Measurements from ENCODE around the gene MRPL48. TPM values are rescaled to one million over a fixed set of nuclear protein-coding genes. Genes with fewer than 3 reads are reported as not detected.

MRPL48 gene
- total RNA-seq, 1 experiment from 2014 or later: 45.9 TPM

DNA sequence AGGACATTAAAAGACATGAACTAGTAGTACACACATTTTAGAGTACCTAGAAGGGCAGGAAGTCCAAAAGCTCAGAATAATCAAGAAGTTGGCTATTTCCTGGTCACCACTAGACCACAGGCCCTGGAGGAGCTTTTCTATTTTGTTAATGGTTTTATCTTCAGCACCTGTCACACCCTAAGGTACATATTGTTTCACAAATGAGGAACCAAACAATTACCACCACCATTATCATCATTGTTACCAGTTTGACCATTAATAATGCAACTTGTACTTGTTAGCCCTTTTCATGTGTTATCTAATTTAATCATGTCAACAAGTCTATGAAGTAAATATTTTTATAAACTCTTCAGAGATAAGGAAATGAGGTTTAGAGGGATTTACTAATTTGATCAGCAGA, 4.9 kb downstream of the MRPL48 start:
- Histone ChIP-seq H3K36me3 (no peaks in the 10 kb centered on the region; the same call in 1 of the 2 replicates), H3K27ac (no peak overlapping the region), H3K9me3 (replicated peaks) (no peaks in the 10 kb centered on the region), H3K4me3 (no peak overlapping the region), H3K4me1 (no peaks in the 10 kb centered on the region), H3K27me3 (no peaks in the 10 kb centered on the region)
- DNase-seq: no peak

DNA sequence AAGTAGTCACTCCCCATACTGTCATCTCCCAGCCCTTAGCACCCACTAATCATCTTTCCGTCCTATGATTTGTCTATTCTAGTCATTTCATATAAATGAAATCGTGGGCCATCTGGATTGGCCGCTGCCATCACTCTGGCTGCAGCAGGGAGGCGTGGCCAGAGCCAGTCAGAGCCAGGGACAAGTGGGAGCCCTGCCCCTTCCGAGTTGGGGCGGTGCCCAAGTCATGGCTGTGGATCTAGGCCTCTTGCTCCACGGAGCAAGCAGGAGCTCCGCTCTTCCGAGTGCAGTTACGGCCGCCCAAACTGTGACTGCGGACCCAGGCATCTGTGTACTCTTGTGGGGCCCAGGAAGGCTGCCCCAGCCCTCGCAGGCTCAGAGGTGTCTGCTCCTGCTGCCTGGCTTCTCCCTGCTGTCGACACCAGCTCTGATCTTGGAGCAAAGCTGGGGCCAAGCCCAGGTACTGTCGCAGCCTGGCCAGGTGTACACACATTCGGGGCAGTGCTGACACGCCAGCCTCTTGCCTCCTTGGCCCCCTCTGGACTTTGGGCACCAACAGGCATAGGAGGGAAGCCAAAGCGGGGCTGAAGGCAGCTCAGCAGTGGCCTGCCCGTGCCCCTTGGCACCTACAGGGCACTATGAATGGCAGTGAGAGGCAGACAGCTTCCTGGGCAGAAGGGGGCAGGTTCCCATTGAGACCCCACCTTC, 8.4 kb downstream of the MRPL48 start:
- H3K4me3 ChIP-seq: no peak overlapping the region
- no peaks in the 10 kb centered on the region for H3K9me3 ChIP-seq (replicated peaks)
- no peak overlapping the region for H3K27ac ChIP-seq
- H3K4me1 ChIP-seq: no peaks in the 10 kb centered on the region
- peak; percentile 9 to 15 for DNase-seq
- H3K36me3 ChIP-seq: no peaks in the 10 kb centered on the region; the same call in 1 of the 2 replicates
- H3K27me3 ChIP-seq: no peaks in the 10 kb centered on the region

DNA sequence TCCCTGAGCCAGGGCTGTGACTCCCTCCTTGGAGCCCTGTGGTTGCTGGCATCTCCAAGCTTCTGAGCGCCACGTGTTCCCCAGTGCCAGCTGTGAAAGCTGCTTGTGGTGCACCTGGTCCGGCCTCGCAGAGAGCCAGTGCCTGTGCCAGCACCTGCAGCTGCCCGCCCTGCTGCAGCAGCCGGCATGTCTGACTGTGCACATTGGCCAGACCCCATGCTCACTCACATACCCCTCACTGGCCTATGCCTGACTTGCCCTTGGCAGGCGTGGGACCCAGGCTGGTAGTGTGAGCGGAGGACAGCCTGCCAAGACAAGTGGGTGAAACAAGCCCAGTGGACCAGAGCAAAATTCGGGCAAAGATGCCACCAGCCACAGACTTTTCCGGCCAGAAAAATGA, 9.8 kb downstream of the MRPL48 start:
- no peaks in the 10 kb centered on the region for H3K4me1 ChIP-seq
- no peaks in the 10 kb centered on the region for H3K9me3 ChIP-seq (replicated peaks)
- no peak overlapping the region for H3K4me3 ChIP-seq
- no peak for DNase-seq
- no peak overlapping the region for H3K27ac ChIP-seq
- H3K27me3 ChIP-seq: no peaks in the 10 kb centered on the region
- H3K36me3 ChIP-seq: no peaks in the 10 kb centered on the region

DNA sequence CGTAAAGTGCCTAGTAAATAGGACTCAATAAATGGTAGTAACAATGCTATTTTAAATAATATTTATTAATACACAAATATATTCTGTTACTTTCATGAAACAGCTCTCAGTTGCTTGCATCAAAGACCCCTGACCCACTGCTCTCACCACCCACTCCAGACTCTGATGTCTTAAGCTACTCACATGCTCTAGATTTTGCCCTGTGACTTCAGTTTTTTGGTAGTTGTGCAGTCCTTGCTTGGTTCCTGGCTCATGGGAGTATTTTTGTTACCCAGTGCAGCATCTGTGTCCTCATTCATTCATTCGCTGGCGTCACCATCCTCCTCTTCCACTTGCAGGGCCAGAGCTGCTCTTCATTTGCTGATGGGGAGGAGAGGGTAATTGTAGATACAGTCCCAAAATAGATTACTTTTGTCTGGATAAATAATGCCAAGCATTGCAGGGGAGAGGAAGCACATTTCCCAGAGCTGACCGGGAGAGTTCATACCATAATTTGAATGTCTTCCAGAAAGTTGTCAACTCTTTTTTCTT, 12.7 kb downstream of the MRPL48 start:
- no peaks in the 10 kb centered on the region for H3K36me3 ChIP-seq
- DNase-seq: no peak
- no peaks in the 10 kb centered on the region for H3K27me3 ChIP-seq
- H3K27ac ChIP-seq: no peak overlapping the region
- H3K9me3 ChIP-seq (replicated peaks): no peaks in the 10 kb centered on the region
- no peaks in the 10 kb centered on the region for H3K4me1 ChIP-seq
- H3K4me3 ChIP-seq: no peak overlapping the region

DNA sequence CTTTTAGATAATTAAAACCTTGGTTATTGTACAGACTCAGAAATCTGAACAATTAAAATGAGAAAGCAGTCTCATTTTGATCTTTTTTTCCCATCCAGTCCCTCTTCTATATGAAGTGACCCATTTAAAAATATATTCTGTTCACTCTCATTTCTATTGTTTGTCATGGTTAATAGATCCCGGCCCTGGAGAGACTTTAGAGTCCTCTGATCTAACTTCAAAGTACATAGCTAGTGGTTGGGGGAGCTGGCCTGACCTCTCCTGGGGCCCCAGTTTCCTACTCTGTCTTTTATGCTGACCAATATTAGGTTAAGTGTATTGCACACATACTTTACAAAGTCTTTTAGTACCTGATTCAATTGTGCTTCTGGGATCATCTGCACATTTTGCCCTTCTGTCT, 13.5 kb downstream of the MRPL48 start:
- no peak overlapping the region for H3K27ac ChIP-seq
- no peaks in the 10 kb centered on the region for H3K27me3 ChIP-seq
- no peaks in the 10 kb centered on the region for H3K36me3 ChIP-seq
- H3K9me3 ChIP-seq (replicated peaks): no peaks in the 10 kb centered on the region
- no peak for DNase-seq
- no peak overlapping the region for H3K4me3 ChIP-seq
- no peaks in the 10 kb centered on the region for H3K4me1 ChIP-seq

DNA sequence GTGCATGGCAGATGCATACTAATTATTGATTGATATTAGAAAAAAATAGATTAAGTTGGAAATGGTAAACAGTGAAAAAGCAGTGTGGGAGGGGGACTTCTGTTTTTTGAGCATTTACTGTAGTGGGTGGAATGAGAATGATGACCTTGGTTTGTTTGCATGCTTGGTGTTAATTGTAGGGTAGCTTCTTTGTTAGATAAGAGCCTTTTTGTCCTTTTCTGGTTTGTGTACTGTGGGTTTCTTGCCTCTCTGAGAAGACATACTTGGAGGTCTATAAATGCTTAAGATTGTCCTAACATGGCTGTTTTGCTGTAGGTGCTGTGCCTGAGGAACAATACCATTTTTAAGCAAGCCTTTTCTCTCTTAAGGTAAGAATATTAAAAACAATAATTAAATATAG, 17.0 kb downstream of the MRPL48 start:
- H3K9me3 ChIP-seq (replicated peaks): no peaks in the 10 kb centered on the region
- no peaks in the 10 kb centered on the region for H3K27me3 ChIP-seq
- no peak for DNase-seq
- no peaks in the 10 kb centered on the region for H3K4me1 ChIP-seq
- no peak overlapping the region for H3K4me3 ChIP-seq
- no peak overlapping the region for H3K27ac ChIP-seq
- 0 out of 2 replicates have a peak, but pooled peaks cover 5% of the 10 kb centered on the region for H3K36me3 ChIP-seq

DNA sequence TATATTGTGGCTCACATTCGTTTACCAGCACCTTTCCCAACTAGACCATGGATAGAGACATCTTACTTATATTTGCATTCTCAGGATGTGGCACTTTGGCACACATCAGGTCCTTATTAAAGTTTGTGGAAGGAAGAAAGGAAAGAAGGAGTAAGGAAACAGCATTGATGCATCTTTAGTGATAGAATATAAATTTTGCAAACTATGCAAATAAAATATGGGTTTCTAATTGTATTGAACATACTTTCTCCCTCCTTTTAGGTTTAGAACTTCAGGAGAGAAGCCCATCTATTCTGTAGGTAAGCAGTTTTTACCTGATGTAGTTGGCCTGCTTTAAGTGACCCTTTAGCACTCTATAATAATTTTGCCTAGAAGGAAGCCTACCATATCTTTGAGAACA, 20.4 kb downstream of the MRPL48 start:
- H3K27ac ChIP-seq: no peak overlapping the region
- H3K4me3 ChIP-seq: no peak overlapping the region
- 0 out of 2 replicates have a peak, but pooled peaks cover 5% of the 10 kb centered on the region for H3K36me3 ChIP-seq
- no peaks in the 10 kb centered on the region for H3K27me3 ChIP-seq
- H3K4me1 ChIP-seq: peaks cover 7% of the 10 kb centered on the region; the same call in 1 of the 2 replicates
- no peaks in the 10 kb centered on the region for H3K9me3 ChIP-seq (replicated peaks)
- no peak for DNase-seq

DNA sequence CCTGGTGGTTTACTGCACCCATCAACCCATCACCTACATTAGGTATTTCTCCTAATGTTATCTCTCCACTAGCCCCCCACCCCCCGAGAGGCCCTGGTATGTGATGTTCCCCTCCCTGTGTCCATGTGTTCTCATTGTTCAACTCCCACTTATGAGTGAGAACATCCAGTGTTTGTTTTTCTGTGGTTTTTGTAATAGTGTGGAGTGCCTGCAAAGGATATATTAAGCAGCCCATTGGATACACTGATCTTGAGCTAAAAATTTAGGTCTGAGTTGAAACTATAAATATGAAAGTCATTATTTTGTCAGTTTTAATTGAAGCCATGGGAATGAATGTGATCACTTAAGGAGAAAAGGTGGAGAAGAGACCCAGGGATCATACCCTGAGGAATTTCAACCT, 23.0 kb downstream of the MRPL48 start:
- peak in 1 of 2 experiments; percentile 5 for DNase-seq
- H3K36me3 ChIP-seq: 0 out of 2 replicates have a peak, but pooled peaks cover 5% of the 10 kb centered on the region
- H3K4me3 ChIP-seq: no peak overlapping the region
- H3K27me3 ChIP-seq: no peaks in the 10 kb centered on the region
- H3K27ac ChIP-seq: no peak overlapping the region
- H3K4me1 ChIP-seq: peaks cover 7% of the 10 kb centered on the region; the same call in 1 of the 2 replicates
- H3K9me3 ChIP-seq (replicated peaks): no peaks in the 10 kb centered on the region

DNA sequence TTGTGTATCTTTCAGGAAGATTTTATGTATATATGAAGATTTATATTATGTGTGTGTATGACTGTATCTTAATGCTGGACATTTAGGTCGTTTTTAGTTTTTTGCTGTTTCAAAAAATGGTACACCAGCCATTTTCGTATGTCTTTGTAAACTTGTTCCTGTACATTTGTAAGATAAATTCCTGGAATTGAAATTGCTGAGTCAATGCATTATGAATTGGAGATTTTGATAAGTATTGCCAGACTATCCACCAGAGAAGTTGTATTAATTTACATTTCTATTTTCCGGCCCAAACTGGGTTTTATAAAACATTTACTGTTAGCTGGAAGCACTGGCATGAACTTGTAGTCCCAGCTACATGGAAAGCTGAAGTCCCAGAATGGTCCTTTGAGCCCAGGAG, 24.6 kb downstream of the MRPL48 start:
- no peak overlapping the region for H3K27ac ChIP-seq
- no peak for DNase-seq
- H3K4me3 ChIP-seq: no peak overlapping the region
- peaks cover 5% of the 10 kb centered on the region; the same call in 1 of the 2 replicates for H3K36me3 ChIP-seq
- peaks cover 7% of the 10 kb centered on the region; the same call in 1 of the 2 replicates for H3K4me1 ChIP-seq
- H3K9me3 ChIP-seq (replicated peaks): no peaks in the 10 kb centered on the region
- no peaks in the 10 kb centered on the region for H3K27me3 ChIP-seq

DNA sequence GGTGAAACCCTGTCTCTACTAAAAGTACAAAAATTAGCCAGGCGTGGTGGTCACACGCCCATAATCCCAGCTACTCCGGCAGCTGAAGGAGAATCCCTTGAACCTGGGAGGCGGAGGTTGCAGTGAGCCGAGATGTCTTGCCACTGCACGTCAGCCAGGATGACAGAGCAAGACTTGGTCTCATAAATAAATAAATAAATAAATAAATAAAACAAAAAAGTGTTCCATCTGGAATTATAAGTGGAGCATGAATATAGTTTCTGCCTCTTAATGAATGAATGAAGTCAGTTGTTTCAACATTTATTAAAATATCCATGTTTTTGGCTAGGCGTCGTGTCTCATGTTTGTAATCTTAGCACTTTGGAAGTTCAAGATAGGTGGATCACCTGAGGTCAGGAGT, 27.1 kb downstream of the MRPL48 start:
- Histone ChIP-seq H3K9me3 (replicated peaks) (no peaks in the 10 kb centered on the region), H3K27me3 (no peaks in the 10 kb centered on the region), H3K27ac (no peak overlapping the region), H3K4me1 (peaks cover 7% of the 10 kb centered on the region; the same call in 1 of the 2 replicates), H3K36me3 (no peaks in the 10 kb centered on the region; the same call in 1 of the 2 replicates), H3K4me3 (no peak overlapping the region)
- DNase-seq: no peak

DNA sequence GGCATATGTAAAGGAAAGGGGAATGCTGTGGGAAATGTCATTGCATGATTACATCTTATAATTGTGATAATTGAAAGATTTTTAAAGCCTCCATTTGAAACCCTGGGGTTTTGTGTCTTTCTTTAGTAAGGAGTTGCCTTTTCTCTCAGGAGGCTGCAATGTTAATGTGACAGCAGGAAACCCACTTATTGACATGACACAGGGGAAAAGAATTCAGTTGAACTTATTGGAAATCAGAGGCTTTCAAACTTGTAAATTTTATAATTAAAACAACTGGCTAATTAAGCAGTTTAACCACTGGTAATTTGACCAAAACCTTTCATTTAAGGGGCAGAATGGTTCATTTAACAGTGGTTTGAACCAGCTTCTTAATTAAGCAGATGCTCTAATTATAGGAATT, 31.2 kb downstream of the MRPL48 start:
- Histone ChIP-seq H3K27me3 (no peaks in the 10 kb centered on the region), H3K4me1 (no peaks in the 10 kb centered on the region), H3K27ac (no peak overlapping the region), H3K4me3 (no peak overlapping the region), H3K9me3 (replicated peaks) (no peaks in the 10 kb centered on the region), H3K36me3 (peaks cover 7% of the 10 kb centered on the region)
- DNase-seq: no peak

DNA sequence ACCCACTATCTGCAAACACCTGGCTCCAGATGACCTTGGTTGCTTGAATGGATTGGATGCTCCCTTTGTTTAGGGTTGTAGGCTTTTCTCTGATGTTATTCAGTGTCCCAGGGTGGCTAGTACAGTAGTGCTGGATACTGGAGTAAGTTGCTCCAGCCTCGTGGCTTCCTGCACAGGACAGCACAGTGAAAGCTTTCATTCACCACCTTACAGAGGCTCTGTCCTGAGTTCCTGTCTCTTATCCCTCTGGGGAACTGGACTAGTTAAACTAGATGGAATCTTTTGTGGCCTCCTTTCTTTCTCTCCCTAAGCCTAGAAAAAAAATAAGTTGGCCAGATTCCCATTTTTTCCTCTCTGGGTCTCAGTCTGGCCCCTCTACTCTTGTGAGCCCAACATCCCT, 42.6 kb downstream of the MRPL48 start:
- H3K9me3 ChIP-seq (replicated peaks): no peaks in the 10 kb centered on the region
- no peaks in the 10 kb centered on the region; the same call in 1 of the 2 replicates for H3K36me3 ChIP-seq
- no peak overlapping the region for H3K27ac ChIP-seq
- DNase-seq: no peak
- no peak overlapping the region for H3K4me3 ChIP-seq
- H3K4me1 ChIP-seq: no peaks in the 10 kb centered on the region
- H3K27me3 ChIP-seq: no peaks in the 10 kb centered on the region

DNA sequence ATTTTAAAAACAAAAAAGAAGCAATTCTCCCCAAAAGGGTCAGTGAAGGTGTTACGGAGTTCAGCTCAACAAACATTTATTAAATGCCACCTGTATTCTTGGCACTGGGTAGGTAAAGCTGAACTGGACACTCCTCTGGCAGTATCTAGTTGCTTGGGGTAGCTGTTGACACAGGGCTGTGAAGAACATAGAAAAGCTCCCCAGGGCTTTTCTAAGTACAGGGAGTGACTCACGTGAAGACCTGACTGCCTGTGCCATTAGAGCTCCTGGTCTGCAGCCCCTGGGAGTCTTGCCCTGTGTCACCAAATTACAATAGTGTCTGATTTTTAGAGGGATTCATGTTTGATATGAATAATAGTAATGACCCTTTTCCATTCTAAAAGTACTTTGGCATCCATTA, 45.4 kb downstream of the MRPL48 start:
- H3K36me3 ChIP-seq: no peaks in the 10 kb centered on the region
- H3K27me3 ChIP-seq: no peaks in the 10 kb centered on the region
- H3K4me1 ChIP-seq: no peaks in the 10 kb centered on the region
- no peak overlapping the region for H3K27ac ChIP-seq
- H3K4me3 ChIP-seq: no peak overlapping the region
- DNase-seq: no peak
- no peaks in the 10 kb centered on the region for H3K9me3 ChIP-seq (replicated peaks)

DNA sequence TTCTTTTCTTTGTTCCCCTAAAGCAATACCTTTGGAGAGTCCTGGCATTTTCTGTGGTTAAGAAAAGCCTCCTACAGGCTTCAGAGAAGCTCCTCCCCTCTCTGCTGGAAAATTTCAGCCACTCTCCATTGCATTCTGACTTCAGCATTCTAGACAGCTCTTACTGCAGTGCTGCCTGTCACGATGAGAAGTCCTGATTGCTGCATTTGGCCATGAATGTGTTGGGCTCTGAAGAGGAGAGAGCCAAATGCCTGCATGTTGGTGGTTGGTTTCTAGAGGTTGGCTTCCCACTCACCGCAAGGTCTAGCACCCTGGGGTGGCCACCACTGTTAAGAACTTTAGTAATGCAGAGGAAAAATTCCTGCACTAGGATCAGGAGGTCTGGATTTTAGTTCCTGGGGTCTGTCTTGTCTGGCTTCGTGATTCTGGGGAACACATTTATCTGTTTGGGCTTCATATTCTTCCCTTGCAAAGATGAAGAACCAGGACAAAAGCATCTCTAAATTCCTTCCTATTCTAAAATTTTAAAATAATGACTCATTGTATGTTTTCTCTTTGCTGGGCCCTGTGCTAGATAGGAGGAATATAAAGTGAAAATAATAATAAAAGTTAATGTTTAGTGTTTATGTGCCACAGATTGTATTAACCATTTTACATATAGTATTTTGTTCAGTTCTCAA, 50.9 kb downstream of the MRPL48 start:
- Histone ChIP-seq H3K4me1 (no peaks in the 10 kb centered on the region), H3K27ac (no peak overlapping the region), H3K27me3 (no peaks in the 10 kb centered on the region), H3K4me3 (no peak overlapping the region), H3K36me3 (0 out of 2 replicates have a peak, but pooled peaks cover 3% of the 10 kb centered on the region), H3K9me3 (replicated peaks) (no peaks in the 10 kb centered on the region)
- no peak for DNase-seq

DNA sequence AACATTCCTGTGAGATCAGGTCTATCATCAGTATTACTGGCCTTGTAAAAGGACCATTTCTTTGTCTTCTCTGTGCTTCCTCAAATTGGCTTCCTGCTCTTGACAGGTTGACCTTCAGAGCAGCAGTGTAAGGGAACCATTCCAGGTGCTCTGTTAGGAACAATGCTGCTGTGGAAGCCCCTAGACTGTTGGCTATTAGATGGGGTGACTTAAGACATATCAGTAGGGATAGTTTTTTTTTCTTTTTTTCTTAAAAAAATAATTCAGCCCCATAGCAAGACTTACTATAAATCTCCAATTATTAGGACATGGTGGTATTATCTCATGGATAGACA, 51.4 kb downstream of the MRPL48 start:
- DNase-seq: no peak
- Histone ChIP-seq H3K9me3 (replicated peaks) (no peaks in the 10 kb centered on the region), H3K27ac (no peak overlapping the region), H3K36me3 (0 out of 2 replicates have a peak, but pooled peaks cover 4% of the 10 kb centered on the region), H3K4me1 (no peaks in the 10 kb centered on the region), H3K27me3 (no peaks in the 10 kb centered on the region), H3K4me3 (no peak overlapping the region)

All from SJCRH30 (cell line).